Activated CD8-positive, alpha-beta memory T cell treated with anti-CD3 and anti-CD28 coated beads, Interleukin-2, amount 10 ng/mL, durations not matched to agents 7 days and 5 days (primary cell): ENCODE data around the gene OR51V1. TPM values are rescaled to one million over a fixed set of nuclear protein-coding genes. Genes with fewer than 3 reads are reported as not detected.
"Not testable (repeated sequence)": the region's sequence is repeated elsewhere in the genome, so short reads cannot be mapped to it uniquely, and the experiment has no call there.

Source experiments
- ATAC-seq: fragments of 150-1000 bp; cut with Tn5 transposase; one replicate; pipeline ENCODE4 v1.10.0; 2021; ENCODE audit warnings: moderate library complexity
- CTCF ChIA-PET: fragments of 350-600 bp; sonication (Branson Sonifier 250); formaldehyde crosslinking; loops from one replicate; lab custom pipeline; 2021; ENCODE audit warnings: antibody characterized with exemption; lab: Charles Lee
- DNase-seq: peaks from one replicate; pipeline ENCODE4 v3.0.0-alpha.2; 2020
- H3K27ac Mint-ChIP-seq: one replicate; pipeline ENCODE4 v1.8.0; 2021; ENCODE audit warnings: mild to moderate bottlenecking, mixed read lengths
- H3K27me3 Mint-ChIP-seq: one replicate; pipeline ENCODE4 v1.8.0; 2021; ENCODE audit warnings: mixed read lengths
- H3K36me3 Mint-ChIP-seq: one replicate; pipeline ENCODE4 v1.8.0; 2021; ENCODE audit warnings: mild to moderate bottlenecking, mixed read lengths
- H3K4me1 Mint-ChIP-seq: one replicate; pipeline ENCODE4 v1.8.0; 2021; ENCODE audit warnings: mixed read lengths
- H3K4me3 Mint-ChIP-seq: one replicate; pipeline ENCODE4 v1.8.0; 2021; ENCODE audit warnings: mild to moderate bottlenecking, moderate library complexity, mixed read lengths
- H3K9me3 Mint-ChIP-seq: one replicate; pipeline ENCODE4 v1.8.0; 2022; ENCODE audit warnings: low read depth, mixed read lengths
- total RNA-seq, 2 experiments: library from RNA; stranded (reverse); gene quantifications; one replicate each; pipeline ENCODE4 v1.2.3, GENCODE V29; 2021

Gene OR51V1
- total RNA-seq, 2 experiments from 2014 or later = not detected

GRCh38 chr11:5178046-5178837 lies 22.2 kb downstream of the OR51V1 start:
- no peaks in the 10 kb centered on the region for H3K9me3 Mint-ChIP-seq
- H3K4me3 Mint-ChIP-seq = no peak overlapping the region
- no peaks in the 10 kb centered on the region for H3K27me3 Mint-ChIP-seq
- CTCF ChIA-PET = no interaction called here
- DNase-seq = no peak
- H3K36me3 Mint-ChIP-seq = no peaks in the 10 kb centered on the region
- no peaks in the 10 kb centered on the region for H3K4me1 Mint-ChIP-seq
- ATAC-seq = no peak
- H3K27ac Mint-ChIP-seq = no peak overlapping the region

- Mint-ChIP-seq H3K36me3 (no peaks in the 10 kb centered on the region), H3K9me3 (no peaks in the 10 kb centered on the region), H3K4me3 (no peak overlapping the region), H3K27ac (no peak overlapping the region), H3K4me1 (no peaks in the 10 kb centered on the region), H3K27me3 (no peaks in the 10 kb centered on the region)
- CTCF ChIA-PET = no interaction called here
- DNase-seq = no peak
- ATAC-seq = no peak
These were observed 25.5 kb downstream of the OR51V1 start for GRCh38 chr11:5174934-5175333.

- no peaks in the 10 kb centered on the region for H3K27me3 Mint-ChIP-seq
- ATAC-seq (no peak), DNase-seq (no peak)
- H3K9me3 Mint-ChIP-seq = no peaks in the 10 kb centered on the region
- no peak overlapping the region for H3K4me3 Mint-ChIP-seq
- H3K36me3 Mint-ChIP-seq = no peaks in the 10 kb centered on the region
- CTCF ChIA-PET = no interaction called here
- H3K4me1 Mint-ChIP-seq = no peaks in the 10 kb centered on the region
- H3K27ac Mint-ChIP-seq = no peak overlapping the region
These were observed 28.6 kb downstream of the OR51V1 start for GRCh38 chr11:5171856-5172255.

- H3K9me3 Mint-ChIP-seq, CTCF ChIA-PET, H3K27ac Mint-ChIP-seq, DNase-seq, H3K36me3 Mint-ChIP-seq, H3K27me3 Mint-ChIP-seq, H3K4me3 Mint-ChIP-seq, H3K4me1 Mint-ChIP-seq, ATAC-seq: not testable (repeated sequence)
These were observed 34.6 kb downstream of the OR51V1 start for GRCh38 chr11:5165898-5166297.

- DNase-seq, H3K36me3 Mint-ChIP-seq, H3K27me3 Mint-ChIP-seq, H3K9me3 Mint-ChIP-seq, H3K4me1 Mint-ChIP-seq, H3K27ac Mint-ChIP-seq, CTCF ChIA-PET, H3K4me3 Mint-ChIP-seq, ATAC-seq: not testable (repeated sequence)
These were observed 35.7 kb downstream of the OR51V1 start for GRCh38 chr11:5164807-5165206.

GRCh38 chr11:5161045-5161444 lies 39.4 kb downstream of the OR51V1 start:
- H3K27me3 Mint-ChIP-seq, H3K27ac Mint-ChIP-seq, ATAC-seq, H3K4me3 Mint-ChIP-seq, H3K4me1 Mint-ChIP-seq, H3K36me3 Mint-ChIP-seq, H3K9me3 Mint-ChIP-seq, CTCF ChIA-PET, DNase-seq: not testable (repeated sequence)

- CTCF ChIA-PET = not testable (repeated sequence)
These were observed 40.3 kb downstream of the OR51V1 start for GRCh38 chr11:5160217-5160616.

GRCh38 chr11:5159806-5160205 lies 40.7 kb downstream of the OR51V1 start:
- no peak for DNase-seq
- H3K9me3 Mint-ChIP-seq = no peaks in the 10 kb centered on the region
- H3K27me3 Mint-ChIP-seq = no peaks in the 10 kb centered on the region
- no peaks in the 10 kb centered on the region for H3K4me1 Mint-ChIP-seq
- ATAC-seq = no peak
- H3K27ac Mint-ChIP-seq = no peak overlapping the region
- CTCF ChIA-PET = no interaction called here
- H3K36me3 Mint-ChIP-seq = no peaks in the 10 kb centered on the region
- no peak overlapping the region for H3K4me3 Mint-ChIP-seq

More at GRCh38 chr11:5160217-5160616, 40.3 kb downstream of the OR51V1 start:
- H3K4me1 Mint-ChIP-seq, H3K27me3 Mint-ChIP-seq, DNase-seq, ATAC-seq, H3K9me3 Mint-ChIP-seq, H3K4me3 Mint-ChIP-seq, H3K27ac Mint-ChIP-seq, H3K36me3 Mint-ChIP-seq: not testable (repeated sequence)

GRCh38 chr11:5154657-5155056 lies 45.8 kb downstream of the OR51V1 start, which contains the start of gene OR52A1:
TSS of gene OR52A1 (minus strand) at chr11:5154757. CDS start at chr11:5152369, 2,388 bp downstream.
- Mint-ChIP-seq H3K9me3 (no peaks in the 10 kb centered on the region), H3K4me1 (no peaks in the 10 kb centered on the region), H3K4me3 (no peak within 1 kb of the TSS), H3K36me3 (no peaks in the 10 kb centered on the region), H3K27ac (no peak within 1 kb of the TSS), H3K27me3 (no peaks in the 10 kb centered on the region)
- CTCF ChIA-PET = no interaction called here
- DNase-seq = no peak
- ATAC-seq = no peak

GRCh38 chr11:5153574-5154431 lies 46.7 kb downstream of the OR51V1 start:
- Mint-ChIP-seq H3K4me1 (no peaks in the 10 kb centered on the region), H3K4me3 (no peak overlapping the region), H3K27ac (no peak overlapping the region), H3K9me3 (no peaks in the 10 kb centered on the region), H3K36me3 (no peaks in the 10 kb centered on the region), H3K27me3 (no peaks in the 10 kb centered on the region)
- DNase-seq (no peak), ATAC-seq (no peak)
- CTCF ChIA-PET = no interaction called here

GRCh38 chr11:5151713-5152153 lies 48.7 kb downstream of the OR51V1 start:
- Mint-ChIP-seq H3K36me3 (no peaks in the 10 kb centered on the region), H3K4me1 (no peaks in the 10 kb centered on the region), H3K4me3 (no peak overlapping the region), H3K9me3 (no peaks in the 10 kb centered on the region), H3K27me3 (no peaks in the 10 kb centered on the region), H3K27ac (no peak overlapping the region)
- CTCF ChIA-PET = no interaction called here
- ATAC-seq (no peak), DNase-seq (no peak)
